ENCODE results near the gene COA1. TPM values are rescaled to one million over a fixed set of nuclear protein-coding genes. Genes with fewer than 3 reads are reported as not detected.
"Not testable (repeated sequence)": the region's sequence is repeated elsewhere in the genome, so short reads cannot be mapped to it uniquely, and the experiment has no call there.

The COA1 gene
- polyA plus RNA-seq, 1 of the 3 experiments (the other 2 are of a cell fraction) = 42.8 TPM

DNA sequence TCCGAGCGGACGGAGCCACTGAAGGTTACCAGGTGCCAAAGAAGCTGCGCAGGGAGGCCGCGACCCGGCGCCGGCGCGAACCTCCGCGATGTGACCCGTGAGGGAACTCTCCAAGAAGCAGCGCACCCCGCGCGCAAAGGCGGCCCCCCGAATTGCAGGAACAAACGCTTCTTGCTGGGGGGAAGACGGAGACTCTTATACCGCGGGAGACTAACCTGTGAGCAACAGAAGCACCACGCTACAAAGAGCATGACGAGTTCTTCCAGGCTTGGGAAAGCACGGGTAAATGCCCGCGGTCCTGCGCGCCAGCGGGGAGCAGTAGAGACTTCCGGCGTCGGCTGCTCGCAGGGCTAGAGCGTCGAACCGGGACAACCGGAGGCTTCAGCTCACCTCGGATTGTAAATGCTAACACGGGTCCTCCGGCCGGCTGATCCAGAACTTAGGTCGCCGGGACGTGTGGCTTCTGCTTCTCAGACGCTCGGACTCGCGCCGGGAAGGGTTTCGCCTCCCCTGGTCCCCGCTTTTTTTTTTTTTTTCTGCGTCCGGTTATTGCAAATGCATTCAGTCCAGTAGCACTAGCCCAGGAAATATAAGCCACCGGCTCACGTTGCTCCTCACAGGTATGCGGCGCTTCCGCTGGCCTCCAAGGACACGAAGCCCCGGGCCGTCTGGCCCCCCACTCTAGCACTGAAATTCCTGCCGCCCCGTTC is at the start of gene COA1 (continued):
- peak; percentile 78 for TF ChIP-seq CHD2 (IDR thresholded peaks at IDR 0.05; ENCODE audit: low read length, partially characterized antibody)
- TF ChIP-seq MXI1 (IDR thresholded peaks at IDR 0.05; ENCODE audit: low read depth, low read length) = peak; percentile 98
- TF ChIP-seq, protein P1, sequence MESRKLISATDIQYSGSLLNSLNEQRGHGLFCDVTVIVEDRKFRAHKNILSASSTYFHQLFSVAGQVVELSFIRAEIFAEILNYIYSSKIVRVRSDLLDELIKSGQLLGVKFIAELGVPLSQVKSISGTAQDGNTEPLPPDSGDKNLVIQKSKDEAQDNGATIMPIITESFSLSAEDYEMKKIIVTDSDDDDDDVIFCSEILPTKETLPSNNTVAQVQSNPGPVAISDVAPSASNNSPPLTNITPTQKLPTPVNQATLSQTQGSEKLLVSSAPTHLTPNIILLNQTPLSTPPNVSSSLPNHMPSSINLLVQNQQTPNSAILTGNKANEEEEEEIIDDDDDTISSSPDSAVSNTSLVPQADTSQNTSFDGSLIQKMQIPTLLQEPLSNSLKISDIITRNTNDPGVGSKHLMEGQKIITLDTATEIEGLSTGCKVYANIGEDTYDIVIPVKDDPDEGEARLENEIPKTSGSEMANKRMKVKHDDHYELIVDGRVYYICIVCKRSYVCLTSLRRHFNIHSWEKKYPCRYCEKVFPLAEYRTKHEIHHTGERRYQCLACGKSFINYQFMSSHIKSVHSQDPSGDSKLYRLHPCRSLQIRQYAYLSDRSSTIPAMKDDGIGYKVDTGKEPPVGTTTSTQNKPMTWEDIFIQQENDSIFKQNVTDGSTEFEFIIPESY (IDR thresholded peaks at IDR 0.05; ENCODE audit: borderline replicate concordance, low read depth) = no peak
- peak; percentile 91; the same call in 1 of the 2 replicates for TF ChIP-seq SIN3A (IDR thresholded peaks at IDR 0.05; ENCODE audit: borderline replicate concordance, low read depth, low read length)
- no peak for TF ChIP-seq EZH2phosphoT487 (IDR thresholded peaks at IDR 0.05; ENCODE audit: borderline replicate concordance, low read depth)
- TF ChIP-seq, protein P2, sequence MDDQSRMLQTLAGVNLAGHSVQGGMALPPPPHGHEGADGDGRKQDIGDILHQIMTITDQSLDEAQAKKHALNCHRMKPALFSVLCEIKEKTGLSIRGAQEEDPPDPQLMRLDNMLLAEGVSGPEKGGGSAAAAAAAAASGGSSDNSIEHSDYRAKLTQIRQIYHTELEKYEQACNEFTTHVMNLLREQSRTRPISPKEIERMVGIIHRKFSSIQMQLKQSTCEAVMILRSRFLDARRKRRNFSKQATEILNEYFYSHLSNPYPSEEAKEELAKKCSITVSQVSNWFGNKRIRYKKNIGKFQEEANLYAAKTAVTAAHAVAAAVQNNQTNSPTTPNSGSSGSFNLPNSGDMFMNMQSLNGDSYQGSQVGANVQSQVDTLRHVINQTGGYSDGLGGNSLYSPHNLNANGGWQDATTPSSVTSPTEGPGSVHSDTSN (IDR thresholded peaks at IDR 0.05) = 0 out of 2 replicates have a peak, but pooled peaks have one; percentile 17
- TF ChIP-seq RCOR1 (IDR thresholded peaks at IDR 0.05; ENCODE audit: low read length) = peak; percentile 59; the same call in 1 of the 2 replicates
- peak; percentile 96 for TF ChIP-seq POLR2AphosphoS5 (IDR thresholded peaks at IDR 0.05; ENCODE audit: low read depth, low read length)
- no peak for TF ChIP-seq FOXJ3 (CRISPR knock-in tag; IDR thresholded peaks at IDR 0.05)
- peak; percentile 72 for TF ChIP-seq ELF1 (IDR thresholded peaks at IDR 0.05)

DNA sequence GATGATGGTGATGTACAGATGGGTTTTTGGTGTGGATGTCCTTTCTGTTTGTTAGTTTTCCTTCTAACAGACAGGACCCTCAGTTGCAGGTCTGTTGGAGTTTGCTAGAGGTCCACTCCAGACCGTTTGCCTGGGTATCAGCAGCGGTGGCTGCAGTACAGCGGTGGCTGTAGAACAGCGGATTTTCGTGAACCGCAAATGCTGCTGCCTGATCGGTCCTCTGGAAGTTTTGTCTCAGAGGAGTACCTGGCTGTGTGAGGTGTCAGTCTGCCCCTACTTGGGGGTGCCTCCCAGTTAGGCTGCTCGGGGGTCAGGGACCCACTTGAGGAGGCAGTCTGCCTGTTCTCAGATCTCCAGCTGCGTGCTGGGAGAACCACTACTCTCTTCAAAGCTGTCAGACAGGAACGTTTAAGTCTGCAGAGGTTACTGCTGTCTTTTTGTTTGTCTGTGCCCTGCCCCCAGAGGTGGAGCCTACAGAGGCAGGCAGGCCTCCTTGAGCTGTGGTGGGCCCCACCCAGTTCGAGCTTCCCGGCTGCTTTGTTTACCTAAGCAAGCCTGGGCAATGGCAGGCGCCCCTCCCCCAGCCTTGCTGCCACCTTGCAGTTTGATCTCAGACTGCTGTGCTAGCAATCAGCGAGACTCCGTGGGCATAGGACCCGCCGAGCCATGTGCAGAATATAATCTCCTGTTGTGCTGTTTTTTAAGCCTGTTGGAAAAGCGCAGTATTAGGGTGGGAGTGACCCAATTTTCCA is 49.1 kb upstream of the COA1 start:
- DNase-seq; H2AFZ ChIP-seq (ENCODE audit: low read depth); H3K9ac ChIP-seq; H3K4me3 ChIP-seq (ENCODE audit: low read depth in 2 of 2, low read length in 1 of 2); H3K4me2 ChIP-seq; H3K9me2 ChIP-seq; POLR2A ChIA-PET; H3K27me3 ChIP-seq (ENCODE audit: insufficient read depth); H3K36me3 ChIP-seq (replicated peaks in 1 of 2; ENCODE audit: control insufficient read depth in 1 of 2, insufficient read depth in 2 of 2, low read length in 1 of 2); H3K9me3 ChIP-seq; CTCF ChIA-PET; H3K27ac ChIP-seq (ENCODE audit: low read depth in 2 of 2, low read length in 1 of 2); H4K20me1 ChIP-seq (ENCODE audit: insufficient read depth): not testable (repeated sequence)
- Histone ChIP-seq H3K4me1 (ENCODE audit: control insufficient read depth in 1 of 2, insufficient read depth in 2 of 2, low read depth in 1 of 2, low read length in 1 of 2) (peaks cover 8 to 14% of the 10 kb centered on the region in 2 experiments), H3F3A (replicated peaks; ENCODE audit: insufficient read depth) (peaks cover 16% of the 10 kb centered on the region), H3K79me2 (ENCODE audit: insufficient read depth) (peaks cover 12% of the 10 kb centered on the region)
- WGBS (ENCODE audit: low lambda C conversion rate) = 76% methylated on average over 17 of the region's 18 CpGs

DNA sequence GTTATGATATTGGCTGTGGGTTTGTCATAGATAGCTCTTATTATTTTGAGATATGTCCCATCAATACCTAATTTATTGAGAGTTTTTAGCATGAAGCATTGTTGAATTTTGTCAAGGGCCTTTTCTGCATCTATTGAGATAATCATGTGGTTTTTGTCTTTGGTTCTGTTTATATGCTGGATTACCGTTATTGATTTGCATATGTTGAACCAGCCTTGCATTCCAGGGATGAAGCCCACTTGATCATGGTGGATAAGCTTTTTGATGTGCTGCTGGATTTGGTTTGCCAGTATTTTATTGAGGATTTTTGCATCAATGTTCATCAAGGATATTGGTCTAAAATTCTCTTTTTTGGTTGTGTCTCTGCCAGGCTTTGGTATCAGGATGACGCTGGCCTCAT is 45.9 kb upstream of the COA1 start:
- H3K4me2 ChIP-seq; H3K9me2 ChIP-seq; H3K79me2 ChIP-seq (ENCODE audit: insufficient read depth); DNase-seq; CTCF ChIA-PET; H3K4me1 ChIP-seq (ENCODE audit: control insufficient read depth in 1 of 2, insufficient read depth in 2 of 2, low read depth in 1 of 2, low read length in 1 of 2); H4K20me1 ChIP-seq (ENCODE audit: insufficient read depth); H3K9ac ChIP-seq; H3K27me3 ChIP-seq (ENCODE audit: insufficient read depth); H2AFZ ChIP-seq (ENCODE audit: low read depth); H3F3A ChIP-seq (replicated peaks; ENCODE audit: insufficient read depth); H3K27ac ChIP-seq (ENCODE audit: low read depth in 2 of 2, low read length in 1 of 2); POLR2A ChIA-PET; H3K4me3 ChIP-seq (ENCODE audit: low read depth in 2 of 2, low read length in 1 of 2); H3K9me3 ChIP-seq: not testable (repeated sequence)
- WGBS (ENCODE audit: low lambda C conversion rate) = 91% methylated on average over 2 of the region's 2 CpGs
- H3K36me3 ChIP-seq (replicated peaks in 1 of 2; ENCODE audit: control insufficient read depth in 1 of 2, insufficient read depth in 2 of 2, low read length in 1 of 2) = peaks cover 12 to 25% of the 10 kb centered on the region in 2 experiments

DNA sequence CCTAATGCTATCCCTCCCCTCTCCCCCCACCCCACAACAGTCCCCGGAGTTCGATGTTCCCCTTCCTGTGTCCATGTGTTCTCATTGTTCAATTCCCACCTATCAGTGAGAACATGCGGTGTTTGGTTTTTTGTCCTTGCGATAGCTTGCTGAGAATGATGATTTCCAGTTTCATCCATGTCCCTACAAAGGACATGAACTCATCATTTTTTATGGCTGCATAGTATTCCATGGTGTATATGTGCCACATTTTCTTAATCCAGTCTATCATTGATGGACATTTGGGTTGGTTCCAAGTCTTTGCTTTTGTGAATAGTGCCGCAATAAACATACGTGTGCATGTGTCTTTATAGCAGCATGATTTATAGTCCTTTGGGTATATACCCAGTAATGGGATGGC is 43.9 kb upstream of the COA1 start:
- H3K36me3 ChIP-seq (replicated peaks in 1 of 2; ENCODE audit: control insufficient read depth in 1 of 2, insufficient read depth in 2 of 2, low read length in 1 of 2) = peaks cover 5 to 22% of the 10 kb centered on the region in 2 experiments
- H3K9me2 ChIP-seq; H4K20me1 ChIP-seq (ENCODE audit: insufficient read depth); H3K27ac ChIP-seq (ENCODE audit: low read depth in 2 of 2, low read length in 1 of 2); H3K4me2 ChIP-seq; H3K9me3 ChIP-seq; CTCF ChIA-PET; POLR2A ChIA-PET; H2AFZ ChIP-seq (ENCODE audit: low read depth); H3K4me3 ChIP-seq (ENCODE audit: low read depth in 2 of 2, low read length in 1 of 2); DNase-seq; H3K27me3 ChIP-seq (ENCODE audit: insufficient read depth); H3F3A ChIP-seq (replicated peaks; ENCODE audit: insufficient read depth); H3K4me1 ChIP-seq (ENCODE audit: control insufficient read depth in 1 of 2, insufficient read depth in 2 of 2, low read depth in 1 of 2, low read length in 1 of 2); H3K9ac ChIP-seq; H3K79me2 ChIP-seq (ENCODE audit: insufficient read depth): not testable (repeated sequence)
- WGBS (ENCODE audit: low lambda C conversion rate) = over 99% methylated on average over 6 of the region's 6 CpGs
